T-helper 1 cell (primary cell): Measurements from ENCODE around the gene DPM3.
"Not testable (repeated sequence)": the region's sequence is repeated elsewhere in the genome, so short reads cannot be mapped to it uniquely, and the experiment has no call there.

Source experiments
- DNase-seq, 5 donors: peaks; one replicate each; pipeline ENCODE4 v3.0.0-alpha.2; 2012 to 2020
- total RNA-seq, 4 donors: gene quantifications; one replicate each; lab custom pipeline; 2026; lab: John Stamatoyannopoulos, UW

DPM3 gene, protein sequence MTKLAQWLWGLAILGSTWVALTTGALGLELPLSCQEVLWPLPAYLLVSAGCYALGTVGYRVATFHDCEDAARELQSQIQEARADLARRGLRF
- 2.3 to 4.2 (median 2.9) reads per million in 4 donors for total RNA-seq

DNA sequence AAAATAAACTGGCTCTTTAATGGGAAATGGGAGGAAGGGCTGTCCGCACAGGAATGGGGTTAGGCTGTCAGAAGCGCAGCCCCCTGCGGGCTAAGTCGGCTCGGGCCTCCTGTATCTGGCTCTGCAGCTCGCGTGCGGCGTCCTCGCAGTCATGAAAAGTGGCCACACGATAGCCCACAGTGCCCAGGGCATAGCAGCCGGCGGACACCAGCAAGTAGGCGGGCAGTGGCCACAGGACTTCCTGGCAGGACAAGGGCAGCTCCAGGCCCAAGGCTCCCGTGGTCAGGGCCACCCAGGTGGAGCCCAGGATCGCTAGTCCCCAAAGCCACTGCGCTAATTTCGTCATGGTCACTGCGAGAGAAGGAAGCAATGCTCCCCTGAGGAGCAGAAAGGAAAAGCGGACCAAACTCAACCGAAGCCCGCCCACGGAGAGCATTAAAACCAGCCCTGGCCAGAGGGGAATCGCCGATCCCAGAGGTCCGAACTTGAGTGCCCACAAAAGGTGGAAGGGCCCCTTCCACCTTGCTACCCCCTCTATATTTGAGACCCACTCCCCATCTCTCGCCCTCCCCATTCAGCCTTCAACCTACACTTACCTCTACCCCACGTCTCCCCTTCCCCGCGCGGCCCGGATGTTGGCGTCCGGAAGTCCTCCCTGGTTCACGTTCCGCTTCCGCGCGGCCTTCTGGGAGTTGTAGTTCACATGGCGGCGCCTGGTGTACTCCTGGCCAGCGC lies at the start of gene DPM3:
TSS of gene DPM3 (minus strand) at position 637 of the 735 bp plus-strand sequence. CDS start at position 346, 291 bp downstream.
- DNase-seq = peak; percentile 70 to 86 (median 80)

DNA sequence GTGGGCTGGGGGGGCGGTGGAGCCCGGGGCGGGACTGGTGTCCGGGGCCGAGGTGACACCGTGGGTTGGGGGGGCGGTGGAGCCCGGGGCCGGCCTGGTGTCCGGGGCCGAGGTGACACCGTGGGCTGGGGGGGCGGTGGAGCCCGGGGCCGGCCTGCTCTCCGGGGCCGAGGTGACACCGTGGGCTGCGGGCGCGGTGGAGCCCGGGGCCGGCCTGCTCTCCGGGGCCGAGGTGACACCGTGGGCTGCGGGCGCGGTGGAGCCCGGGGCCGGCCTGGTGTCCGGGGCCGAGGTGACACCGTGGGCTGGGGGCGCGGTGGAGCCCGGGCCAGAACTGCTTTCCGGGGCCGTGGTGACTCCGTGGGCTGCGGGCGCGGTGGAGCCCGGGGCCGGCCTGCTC lies 49.6 kb upstream of the DPM3 start:
- DNase-seq = not testable (repeated sequence)

DNA sequence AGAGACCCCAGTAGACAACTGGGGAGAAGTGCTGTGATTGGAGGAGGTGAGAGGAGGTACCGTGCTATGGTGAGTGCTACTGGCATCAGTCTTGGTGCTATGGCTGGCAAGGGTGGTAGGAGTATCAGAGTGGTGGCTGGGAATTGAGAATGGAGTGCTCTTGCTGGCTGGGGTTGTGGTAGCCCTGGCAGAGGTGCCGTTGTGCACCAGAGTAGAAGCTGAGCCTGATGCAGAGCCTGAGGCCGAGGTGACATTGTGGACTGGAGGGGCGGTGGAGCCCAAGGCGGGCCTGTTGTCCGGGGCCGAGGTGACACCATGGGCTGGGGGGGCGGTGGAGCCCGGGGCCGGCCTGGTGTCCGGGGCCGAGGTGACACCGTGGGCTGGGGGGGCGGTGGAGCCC lies 47.9 kb upstream of the DPM3 start:
- no peak for DNase-seq

DNA sequence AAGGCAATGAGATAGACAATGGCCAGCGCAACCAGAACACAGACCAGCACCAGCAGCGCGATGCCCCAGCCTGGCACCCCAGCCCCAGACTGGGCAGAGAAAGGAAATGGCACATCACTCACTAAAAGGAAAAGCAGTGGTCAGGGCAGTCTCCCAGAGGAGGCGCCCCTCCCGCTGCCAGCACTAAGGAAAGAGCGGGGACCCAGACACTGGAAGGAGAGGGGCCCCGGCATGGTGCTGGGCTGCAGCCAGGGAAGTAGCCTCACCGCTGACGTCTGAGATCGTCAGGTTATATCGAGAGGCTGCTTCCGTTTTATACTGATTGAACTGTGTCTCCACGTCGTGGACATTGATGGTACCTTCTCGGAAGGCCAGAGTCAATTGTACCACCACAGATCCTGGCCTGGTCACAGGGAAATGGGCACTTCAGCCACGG lies 47.1 kb upstream of the DPM3 start:
- no peak for DNase-seq

DNA sequence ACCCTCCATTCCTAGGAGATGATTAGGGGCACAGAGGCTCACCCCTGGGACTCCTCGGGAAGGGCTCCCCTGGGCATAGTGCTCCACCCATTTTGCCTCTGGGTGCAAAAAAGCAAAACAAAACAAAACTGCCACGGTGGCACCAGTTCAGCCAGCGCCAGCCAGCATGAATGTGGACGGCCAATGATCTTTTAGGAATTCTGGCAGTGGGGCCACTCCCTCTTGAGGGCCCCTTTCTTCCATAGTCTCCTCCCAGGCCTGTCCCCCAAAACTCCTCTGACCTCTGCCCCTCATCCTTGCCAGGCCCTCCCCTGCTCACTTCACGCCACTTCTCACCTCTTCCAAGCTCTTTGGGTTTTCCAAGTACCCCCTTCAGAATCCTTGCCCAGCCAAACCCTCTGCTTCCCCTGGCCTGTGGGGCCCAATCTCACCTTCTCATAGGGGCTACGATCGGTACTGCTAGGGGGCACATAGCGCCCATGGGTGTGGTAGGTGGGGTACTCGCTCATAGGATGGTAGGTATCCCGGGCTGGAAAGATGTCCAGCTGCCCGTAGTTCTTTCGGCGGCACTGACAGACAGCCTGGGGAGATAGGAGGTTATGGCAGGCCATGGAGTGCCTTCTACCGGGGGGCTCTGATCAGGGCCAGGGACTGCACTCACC lies 46.6 kb upstream of the DPM3 start:
- DNase-seq = no peak

DNA sequence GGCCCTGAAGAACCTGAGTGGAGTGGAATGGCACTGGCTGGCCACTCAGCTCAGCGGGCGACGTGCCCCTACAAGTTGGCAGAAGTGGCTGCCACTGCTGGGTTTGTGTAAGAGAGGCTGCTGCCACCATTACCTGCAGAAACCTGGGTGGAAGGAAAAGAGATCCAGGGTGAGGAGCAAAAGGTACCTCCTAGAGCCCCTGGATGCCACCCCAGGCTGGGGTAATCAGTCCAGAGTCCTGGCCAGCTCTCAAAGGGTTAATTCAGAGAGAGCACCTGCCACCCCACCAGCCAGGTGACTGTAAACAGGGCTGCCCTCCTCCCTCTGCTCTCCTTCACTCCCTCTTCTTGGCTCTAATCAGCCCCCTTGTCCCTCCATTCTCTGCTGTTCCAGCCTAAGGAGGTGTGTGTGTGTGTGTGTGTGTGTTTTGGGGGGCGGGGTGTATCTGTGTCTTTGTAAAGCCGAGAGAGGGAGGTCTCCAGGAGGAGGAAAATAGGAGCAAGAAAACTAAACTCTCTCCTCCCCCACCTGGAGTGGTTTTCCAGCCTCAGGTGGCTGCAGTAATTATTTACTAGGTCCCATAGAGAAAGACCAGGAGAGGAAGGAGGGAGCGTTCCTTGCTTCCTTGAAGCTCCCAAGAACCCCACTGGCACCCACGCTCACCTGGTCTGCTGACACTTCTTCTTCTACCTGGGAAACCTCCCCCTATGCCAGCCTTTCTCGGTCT lies 45.9 kb upstream of the DPM3 start:
- DNase-seq = no peak

DNA sequence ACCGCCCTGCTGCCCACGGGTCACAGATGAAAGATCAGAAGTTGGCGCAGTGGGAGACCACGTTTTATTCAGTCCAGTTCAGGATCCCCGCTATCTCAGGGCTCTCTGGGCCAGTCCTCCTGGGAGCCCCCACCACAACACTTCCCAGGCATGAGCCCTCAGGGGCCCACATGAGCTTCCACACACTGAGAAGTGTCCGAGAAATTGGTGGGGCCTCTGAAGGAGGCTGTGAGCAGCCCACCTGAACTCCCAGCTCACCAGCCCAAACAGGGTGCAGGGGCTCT lies 45.4 kb upstream of the DPM3 start:
- DNase-seq = no peak

DNA sequence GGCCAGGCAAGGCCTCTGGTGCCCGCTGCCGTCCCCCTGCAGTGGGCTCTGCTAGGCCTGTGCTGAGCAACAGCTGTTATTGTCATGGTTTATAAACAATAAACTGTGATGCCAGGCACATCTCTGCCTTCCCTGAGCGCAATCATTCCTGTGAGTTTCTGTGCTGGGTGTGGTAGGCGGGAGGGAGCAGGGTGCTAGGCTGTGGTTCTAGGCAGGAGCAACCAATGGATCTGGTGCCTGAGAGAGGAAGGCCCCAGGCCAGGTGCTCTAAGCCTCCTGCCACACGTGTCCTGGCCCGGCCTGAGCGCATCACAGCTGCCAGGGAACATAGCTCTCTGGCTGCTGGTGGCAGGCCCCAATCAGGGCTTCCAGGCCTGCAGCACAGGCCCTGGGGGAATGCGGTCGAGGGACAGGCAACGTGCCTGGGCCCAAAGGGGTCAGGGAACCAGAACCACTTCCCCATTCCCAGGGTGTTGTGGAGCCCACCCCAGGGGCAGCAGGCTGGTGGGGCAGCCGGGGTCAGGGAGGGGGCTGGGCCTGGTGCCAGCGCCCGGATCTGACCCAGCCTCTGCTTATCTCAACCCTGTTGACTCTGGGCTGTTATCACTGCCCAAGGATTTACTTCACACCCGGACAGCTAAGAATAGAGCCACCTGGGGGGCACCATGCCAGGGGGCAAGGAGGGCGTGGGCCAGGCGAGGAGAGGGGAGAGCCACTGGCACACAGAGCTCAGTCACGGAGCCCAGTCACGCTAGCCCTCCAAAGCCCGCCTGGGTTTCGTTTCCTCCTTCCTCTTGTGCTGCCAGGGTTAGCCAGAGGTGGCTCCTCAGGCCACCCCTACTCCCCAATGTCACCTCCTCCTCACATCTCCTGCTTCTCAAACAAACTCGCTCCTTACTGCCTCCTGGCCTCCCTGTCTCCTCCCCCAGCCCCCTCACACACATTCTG lies 44.8 kb upstream of the DPM3 start:
- no peak for DNase-seq

DNA sequence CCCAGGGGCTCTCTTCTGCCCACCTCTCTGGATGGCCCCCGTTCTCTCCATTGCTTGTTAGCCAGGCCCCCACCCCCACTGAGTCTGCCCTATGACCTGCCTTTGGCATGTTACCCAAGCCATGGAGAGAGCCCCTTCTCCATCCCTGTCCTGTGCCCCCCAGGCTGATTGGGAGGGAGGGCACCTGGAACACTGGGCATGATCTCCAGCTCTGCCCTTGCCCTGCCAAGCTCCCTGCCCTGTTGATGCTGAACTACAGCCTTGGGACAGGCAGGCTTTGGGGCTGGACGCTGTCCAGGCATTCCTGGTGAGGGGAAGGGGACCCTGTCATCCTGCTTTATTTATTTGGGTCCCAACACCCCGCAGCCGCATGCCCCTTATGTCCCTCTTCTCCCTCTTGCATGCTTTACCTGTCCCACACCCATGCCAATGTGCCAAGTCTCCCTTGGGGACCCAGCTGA lies 44.0 kb upstream of the DPM3 start:
- no peak for DNase-seq

DNA sequence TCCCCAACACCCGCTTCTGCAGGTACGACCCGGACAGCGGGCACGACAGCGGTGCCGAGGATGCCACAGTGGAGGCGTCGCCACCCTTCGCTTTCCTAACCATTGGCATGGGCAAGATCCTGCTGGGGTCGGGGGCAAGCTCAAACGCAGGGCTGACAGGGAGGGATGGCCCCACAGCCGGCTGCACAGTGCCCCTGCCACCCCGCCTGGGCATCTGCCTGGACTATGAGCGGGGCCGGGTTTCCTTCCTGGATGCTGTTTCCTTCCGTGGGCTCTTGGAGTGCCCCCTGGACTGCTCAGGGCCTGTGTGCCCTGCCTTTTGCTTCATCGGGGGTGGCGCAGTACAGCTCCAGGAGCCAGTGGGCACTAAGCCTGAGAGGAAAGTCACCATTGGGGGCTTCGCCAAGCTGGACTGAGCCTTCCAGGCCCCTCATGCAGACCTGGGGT lies 43.5 kb upstream of the DPM3 start:
- DNase-seq = no peak

DNA sequence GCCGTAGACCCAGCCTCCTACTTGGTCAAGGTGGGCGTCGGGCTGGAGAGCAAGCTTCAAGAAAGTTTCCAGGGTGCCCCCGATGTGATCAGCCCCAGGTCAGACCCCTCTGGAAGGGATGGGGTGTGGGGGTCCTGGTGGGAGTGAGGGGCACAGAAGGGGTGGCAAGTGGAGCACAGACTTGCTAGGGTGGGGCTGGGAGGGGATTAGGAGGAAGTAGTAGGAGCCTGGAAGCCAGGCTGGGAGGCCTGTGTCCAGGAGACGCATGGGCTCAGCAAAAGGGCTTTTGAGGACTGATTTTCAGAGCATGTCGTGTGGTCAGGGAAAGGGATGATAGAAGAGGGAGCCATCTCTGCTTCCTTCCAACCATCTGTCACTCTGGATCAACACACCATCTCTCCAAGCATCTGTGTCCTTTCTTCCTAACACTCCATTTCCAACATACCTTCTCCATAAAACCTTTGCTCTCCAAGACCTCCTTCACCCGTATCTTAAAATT lies 41.8 kb upstream of the DPM3 start:
- DNase-seq = no peak

DNA sequence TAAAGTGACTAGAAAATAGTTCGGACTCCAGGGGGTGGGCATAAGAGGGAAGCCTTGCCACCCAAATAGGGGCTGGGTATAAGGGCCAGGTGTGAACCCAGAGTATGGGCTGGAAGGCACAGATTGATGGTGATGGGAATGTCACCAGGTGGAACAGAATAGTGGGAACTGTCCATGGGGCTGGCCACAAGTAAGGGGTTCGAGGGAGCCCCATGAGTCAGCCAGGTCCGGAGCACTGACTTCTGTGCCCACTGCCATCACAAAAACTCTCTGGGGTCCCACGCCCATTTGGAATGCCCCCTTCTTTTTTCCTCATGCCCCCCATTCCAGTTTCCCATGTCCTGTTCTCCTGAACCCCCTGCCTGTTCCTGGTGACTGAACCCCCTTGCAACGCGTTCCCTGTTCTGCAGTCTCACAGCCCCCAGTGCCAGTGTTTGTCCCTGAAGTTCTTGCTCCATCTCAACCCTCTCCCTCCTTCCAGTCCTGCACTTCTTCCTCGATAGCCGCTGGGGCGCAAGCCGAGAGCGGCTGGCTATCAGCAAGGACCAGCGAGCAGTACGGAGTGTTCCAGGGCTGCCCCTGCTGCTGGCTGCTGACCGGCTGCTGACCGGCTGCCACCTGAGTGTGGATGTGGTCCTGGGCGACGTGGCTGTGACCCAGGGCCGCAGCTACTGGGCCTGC lies 41.2 kb upstream of the DPM3 start:
- DNase-seq = no peak

DNA sequence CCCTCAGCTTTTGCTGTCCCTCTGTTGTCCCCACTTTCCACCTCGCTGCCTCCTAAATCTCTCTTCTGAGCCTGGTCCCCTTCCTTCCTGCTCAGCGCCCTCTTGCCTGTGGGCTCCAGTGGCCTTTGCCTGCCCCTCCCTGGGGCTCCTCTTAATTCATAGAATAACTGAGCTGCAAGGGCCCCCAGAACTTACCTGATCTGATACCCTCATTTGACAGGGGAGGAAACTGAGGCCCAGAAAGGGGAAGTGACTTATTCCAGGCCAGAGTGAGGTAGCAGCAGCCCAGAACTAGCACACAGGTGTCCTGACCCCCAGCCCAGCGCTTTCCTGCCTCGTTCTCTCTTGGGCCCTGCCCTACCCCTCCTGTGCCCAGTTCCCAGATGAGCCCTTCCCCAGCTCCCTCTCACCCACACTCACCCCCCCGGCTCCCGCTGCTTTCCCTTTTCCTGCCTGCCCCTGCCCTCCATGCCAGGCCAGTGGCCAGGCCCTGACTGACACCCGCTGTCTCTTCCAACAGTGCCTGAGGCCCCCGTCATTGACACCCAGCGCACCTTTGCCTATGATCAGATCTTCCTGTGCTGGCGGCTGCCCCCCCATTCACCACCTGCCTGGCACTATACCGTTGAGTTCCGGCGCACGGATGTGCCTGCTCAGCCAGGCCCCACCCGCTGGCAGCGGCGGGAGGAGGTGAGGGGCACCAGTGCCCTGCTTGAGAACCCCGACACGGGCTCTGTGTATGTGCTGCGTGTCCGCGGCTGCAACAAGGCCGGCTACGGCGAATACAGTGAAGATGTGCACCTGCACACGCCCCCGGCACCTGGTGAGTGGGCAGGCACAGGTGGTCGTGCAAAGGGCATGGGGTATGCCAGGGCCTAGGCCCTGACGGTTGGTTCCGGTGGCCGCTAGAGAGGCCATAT lies 39.0 kb upstream of the DPM3 start:
- DNase-seq = no peak

DNA sequence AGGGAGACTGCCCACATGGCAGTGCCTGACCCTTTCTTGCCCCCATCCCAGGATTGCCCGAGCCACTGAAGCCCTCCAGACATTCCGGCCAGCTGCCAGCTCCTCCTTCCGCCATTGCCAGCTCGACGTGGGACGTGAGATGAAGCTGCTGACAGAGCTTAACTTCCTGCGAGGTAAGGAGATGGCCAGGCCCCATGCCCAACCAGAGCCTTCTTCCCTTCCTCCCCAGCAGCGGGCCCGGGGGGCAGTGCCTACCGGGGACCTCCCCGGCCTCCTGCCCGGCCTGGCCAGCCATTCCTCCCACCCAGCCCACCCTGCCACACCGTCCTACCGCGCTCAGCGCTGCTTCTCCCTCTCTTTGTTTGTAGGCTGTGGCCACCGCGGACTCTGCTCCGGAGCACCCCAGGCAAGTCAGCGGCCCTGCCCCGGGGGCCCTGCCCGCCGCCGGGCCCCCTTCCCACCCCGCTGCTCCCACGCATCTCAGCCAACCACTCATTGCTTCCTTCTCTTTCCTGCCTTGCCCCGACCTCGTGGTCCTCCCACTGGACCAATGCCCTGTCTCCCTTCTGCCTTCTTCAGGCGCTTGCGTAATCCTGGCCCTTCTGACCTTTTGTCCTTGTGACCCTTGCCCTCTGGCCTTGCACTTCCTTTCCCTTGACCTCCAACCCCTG lies 38.2 kb upstream of the DPM3 start:
- DNase-seq = no peak

DNA sequence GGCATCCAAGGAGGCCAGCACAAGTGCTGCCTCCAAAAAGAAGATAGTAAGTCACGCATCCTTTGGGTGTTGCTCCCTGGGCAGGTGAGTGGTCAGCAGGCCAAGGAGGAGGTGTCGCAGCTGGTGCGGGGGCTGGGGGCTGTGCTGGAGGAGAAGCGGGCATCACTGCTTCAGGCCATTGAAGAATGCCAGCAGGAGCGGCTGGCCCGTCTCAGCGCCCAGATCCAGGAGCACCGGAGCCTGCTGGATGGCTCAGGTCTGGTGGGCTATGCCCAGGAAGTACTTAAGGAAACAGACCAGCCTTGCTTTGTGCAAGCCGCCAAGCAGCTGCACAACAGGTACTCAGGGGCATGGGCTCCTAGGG lies 37.6 kb upstream of the DPM3 start:
- DNase-seq = no peak

DNA sequence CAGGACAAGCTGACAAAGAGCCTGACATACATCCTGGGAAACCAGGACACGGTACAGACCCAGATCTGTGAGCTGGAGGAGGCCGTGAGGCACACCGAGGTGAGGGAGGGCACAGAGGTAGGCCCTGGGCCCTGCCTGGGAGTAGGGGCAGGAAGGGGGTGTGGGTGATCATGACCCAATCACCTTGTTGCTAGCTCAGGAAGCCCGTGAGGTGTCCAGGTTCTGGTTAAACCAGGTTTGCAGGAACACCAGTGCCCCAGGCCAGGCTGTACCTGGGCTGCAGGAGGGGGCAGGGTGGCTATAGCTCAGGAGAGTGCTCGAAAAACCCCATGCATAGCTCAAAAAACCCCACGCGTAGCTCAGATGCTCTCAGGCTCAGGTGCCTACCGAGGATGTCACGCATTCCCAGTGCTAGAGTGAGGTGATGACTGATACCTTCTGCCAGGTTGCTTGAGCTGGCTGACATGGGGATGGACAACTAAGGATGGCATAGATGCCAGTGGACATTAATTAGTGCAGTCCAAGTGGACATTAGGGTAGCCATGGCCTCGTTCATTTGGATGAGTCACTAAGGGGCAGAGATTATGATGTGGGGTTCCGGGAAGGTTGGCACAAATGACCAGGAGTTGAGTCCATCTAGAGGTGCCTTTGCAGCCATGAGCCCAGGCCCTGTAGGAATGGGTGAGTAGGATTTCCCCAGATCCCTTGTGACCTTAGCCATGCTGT lies 37.0 kb upstream of the DPM3 start:
- no peak for DNase-seq

DNA sequence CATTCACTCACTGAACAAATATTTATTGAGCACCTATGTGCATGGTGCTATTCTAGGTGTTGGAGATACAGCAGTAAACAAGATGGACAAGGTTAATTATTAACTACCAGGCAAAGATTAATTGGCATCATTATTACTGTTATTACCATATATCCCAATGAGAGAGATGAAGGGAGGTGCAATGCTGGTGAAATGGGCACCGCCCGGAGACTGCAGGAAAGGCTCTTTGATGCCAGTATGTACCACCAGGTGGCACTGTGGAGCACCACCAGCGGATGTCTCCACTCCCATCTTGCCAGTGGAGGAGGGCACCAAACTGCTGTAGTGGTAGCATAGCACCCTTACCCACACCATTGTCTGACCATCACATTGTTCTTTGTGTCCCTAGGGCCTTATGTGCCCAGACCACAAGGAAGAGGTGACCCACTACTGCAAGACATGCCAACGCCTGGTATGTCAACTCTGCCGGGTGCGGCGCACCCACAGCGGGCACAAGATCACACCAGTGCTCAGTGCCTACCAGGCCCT lies 36.3 kb upstream of the DPM3 start:
- peak; percentile 61 to 84 (median 77) for DNase-seq

DNA sequence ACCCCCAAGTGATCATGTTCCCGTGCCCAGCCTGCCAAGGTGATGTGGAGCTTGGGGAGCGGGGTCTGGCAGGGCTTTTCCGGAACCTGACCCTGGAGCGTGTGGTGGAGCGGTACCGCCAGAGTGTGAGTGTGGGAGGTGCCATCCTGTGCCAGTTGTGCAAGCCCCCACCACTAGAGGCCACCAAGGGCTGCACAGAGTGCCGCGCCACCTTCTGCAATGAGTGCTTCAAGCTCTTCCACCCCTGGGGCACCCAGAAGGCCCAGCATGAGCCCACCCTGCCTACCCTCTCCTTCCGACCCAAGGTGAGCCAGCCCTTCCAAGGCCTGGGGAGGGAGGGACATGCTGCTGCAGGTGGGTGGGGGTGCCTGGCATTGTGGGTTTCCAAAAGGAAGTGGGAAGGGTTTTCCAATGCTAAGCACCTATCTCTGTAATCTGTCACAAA lies 35.6 kb upstream of the DPM3 start:
- peak in 1 of 5 donors; percentile 51 for DNase-seq
